ENCODE results near the gene HUS1B.

HUS1B gene

DNA sequence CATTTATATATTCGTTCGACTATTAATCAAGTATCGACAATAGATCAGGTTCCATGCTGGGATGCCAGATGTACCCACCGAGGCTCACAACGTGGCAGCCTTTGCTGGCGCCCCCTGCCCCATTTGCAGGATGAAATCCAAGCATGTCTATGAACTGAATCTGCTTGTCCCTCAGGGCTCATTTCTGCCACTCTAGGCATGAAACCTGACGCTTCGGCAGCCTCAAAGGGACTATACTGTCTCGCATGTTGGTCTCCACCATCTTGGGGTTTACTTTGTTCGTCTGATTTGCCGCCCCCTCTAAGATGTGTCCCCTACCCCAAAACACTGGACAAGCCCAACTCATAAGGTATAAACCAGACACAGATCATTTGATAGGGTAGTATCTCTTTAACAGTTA lies 36.7 kb downstream of the HUS1B start:
- no peak for DNase-seq

DNA sequence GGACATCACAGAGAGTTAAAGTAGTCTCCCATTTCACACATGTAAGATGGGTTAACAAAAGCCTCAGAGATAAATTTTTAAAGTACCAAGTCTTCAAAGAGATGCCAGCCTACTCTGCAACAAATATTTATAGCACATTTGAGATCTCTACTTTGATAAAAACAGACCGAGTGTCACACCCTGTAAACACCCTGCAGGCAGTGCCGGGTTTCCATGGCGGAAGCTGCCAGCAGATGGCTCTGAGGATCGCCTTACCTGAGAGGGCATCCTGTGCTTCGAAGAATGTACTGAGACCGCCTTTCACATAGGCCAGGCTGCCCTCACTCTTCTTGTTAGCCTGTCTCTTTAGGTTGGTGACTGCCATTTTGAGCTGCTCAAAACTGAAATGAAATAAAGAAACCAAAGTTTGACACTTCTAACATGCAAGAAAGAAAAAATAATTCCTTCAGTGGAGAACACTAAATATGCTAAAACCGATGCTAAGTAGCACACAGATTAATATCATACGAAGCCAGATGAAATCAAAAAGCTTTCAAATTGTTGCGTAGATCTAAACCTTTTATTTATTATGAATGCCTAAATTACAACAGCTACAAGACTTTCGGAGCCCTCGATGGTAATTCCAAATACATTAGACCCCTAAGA lies 39.3 kb downstream of the HUS1B start:
- DNase-seq: no peak

DNA sequence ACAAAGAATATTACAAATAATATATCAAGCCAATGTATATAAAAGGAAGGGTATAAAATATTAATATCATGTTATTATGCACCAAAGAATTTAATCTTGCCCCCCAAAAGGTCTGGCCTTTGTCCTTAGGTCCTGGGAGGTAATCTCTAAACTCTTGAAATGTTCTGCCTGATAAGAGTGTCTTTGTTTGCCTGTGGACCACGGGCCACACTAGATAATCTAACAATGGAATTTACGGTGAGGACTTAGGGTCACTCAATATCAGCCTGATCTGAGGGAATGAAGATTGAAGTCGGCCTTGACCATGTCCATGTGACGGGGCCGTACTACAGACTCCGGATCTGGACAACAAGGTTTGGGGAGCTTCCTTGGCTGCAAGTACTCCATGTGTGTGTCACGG lies 42.9 kb downstream of the HUS1B start:
- no peak for DNase-seq

DNA sequence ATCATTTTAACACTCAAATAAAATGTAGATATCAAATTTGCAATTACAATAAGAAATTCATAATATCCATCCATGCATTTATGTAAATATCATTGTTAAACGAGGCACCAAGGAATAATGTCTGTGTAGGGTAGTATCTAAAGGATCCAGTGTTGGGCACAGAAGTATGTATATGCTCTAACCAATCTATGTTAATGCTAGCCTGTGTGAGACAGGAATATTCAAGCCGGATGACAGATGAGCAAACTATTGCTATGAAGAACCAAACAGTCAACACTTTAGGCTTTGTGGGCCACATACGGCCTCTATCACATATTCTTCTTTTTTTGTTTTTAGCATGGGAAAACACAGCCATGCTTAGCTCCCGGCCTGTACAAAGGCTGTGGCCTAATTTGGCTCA lies 45.0 kb downstream of the HUS1B start:
- no peak for DNase-seq

DNA sequence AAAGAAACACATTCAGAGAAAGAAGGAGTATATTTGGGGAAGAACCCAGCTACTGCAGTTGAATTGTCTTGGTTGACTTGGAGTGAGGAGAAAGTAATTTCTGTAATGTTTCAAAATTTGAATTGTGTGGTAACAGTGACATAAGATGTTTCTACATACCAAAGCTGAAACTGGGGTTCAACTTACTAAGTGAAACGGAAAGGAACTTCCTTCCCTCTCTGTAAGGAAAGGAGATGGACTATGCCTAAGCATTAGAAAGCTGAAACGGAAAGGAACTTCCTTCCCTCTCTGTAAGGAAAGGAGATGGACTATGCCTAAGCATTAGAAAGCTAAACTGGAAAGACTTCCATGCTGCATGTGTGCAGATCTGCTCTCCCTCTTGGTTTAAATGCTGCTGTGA lies 46.0 kb downstream of the HUS1B start:
- DNase-seq: no peak

DNA sequence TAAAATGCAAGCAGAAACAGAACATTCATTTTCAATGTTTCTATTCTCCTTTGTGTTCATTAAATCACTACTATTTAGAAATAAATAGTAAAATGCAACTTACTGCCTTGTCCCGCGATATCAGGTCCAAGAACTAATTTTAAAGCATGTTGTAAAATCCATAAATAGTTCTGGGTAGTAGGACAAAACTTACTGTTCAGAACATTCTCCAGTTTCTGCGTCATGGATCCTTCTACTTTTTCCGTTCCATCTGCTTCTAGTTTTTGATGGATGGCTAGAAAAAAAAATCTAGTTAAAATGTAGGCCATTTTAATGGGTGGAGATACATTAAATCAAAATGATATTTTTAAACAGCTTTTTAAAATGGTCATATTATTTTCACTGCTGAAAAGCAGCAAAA lies 47.0 kb downstream of the HUS1B start:
- DNase-seq: no peak

DNA sequence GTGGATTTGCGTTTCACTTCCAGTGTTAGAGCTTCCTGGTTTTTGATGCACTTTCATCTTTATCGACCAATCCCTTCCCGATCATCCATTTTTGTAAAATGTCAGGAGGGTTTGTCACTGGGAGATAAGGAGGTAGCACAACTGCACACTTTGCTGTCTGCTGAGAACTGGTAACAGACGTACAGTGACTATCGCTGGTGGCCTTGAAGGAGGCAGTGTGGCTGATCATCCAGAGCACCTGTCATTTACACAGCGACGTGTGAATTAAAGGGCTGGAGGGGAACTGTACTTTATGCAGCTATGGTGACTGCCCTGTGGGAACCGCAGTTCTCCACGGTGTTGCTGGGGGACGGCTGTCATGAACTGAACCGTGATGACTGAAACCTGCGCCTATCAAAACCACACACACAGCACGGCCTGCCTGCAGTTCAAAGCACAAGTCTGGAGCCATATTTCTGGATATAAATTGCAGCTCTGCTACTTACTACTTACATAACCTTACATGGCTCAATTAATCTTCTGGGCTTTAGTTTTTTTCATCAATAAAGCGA lies 50.0 kb downstream of the HUS1B start:
- no peak for DNase-seq
